NOMO-1 treated with dmso at 0.1 percent for 144 hours (cell line): Measurements from ENCODE around the gene COLEC11.

ENCODE experiments used
- DNase-seq: peaks from one replicate; lab custom pipeline; 2025; ENCODE audit not compliant: unreplicated experiment; lab: John Stamatoyannopoulos, UW

Gene COLEC11

GRCh38 chr2:3637311-3637675 lies 42.4 kb downstream of the COLEC11 start:
- DNase-seq, result no peak

- DNase-seq, result no peak
Observed at GRCh38 chr2:3637692-3638455, 43.0 kb downstream of the COLEC11 start.

GRCh38 chr2:3638456-3638810 lies 43.5 kb downstream of the COLEC11 start:
- no peak for DNase-seq

- DNase-seq, result no peak
Observed at GRCh38 chr2:3639015-3639630, 44.2 kb downstream of the COLEC11 start.

GRCh38 chr2:3639653-3640052 lies 44.7 kb downstream of the COLEC11 start:
- no peak for DNase-seq

DNA sequence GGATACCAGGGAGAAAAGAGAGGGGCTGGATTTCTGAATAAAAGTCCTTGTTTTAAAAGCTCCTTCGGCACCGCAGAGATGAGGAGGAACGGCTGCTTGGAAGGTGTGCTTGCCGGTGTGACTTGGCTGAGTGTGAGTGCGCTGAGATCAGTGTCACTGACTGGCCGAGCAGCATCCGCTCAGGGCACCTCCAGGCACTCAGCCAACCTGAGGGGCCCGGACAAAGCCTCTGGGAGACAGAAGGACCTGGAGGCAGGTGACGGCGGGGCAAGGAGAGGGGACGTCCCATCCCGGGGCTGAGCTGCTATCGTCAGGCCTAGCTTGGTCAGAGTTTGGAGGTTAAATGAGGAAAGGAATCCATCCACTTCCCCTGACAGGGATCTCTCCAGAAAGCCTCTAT lies 46.3 kb downstream of the COLEC11 start:
- no peak for DNase-seq

GRCh38 chr2:3641841-3642421 lies 47.0 kb downstream of the COLEC11 start:
- DNase-seq, result no peak

GRCh38 chr2:3642521-3643215 lies 47.8 kb downstream of the COLEC11 start:
- no peak for DNase-seq

DNA sequence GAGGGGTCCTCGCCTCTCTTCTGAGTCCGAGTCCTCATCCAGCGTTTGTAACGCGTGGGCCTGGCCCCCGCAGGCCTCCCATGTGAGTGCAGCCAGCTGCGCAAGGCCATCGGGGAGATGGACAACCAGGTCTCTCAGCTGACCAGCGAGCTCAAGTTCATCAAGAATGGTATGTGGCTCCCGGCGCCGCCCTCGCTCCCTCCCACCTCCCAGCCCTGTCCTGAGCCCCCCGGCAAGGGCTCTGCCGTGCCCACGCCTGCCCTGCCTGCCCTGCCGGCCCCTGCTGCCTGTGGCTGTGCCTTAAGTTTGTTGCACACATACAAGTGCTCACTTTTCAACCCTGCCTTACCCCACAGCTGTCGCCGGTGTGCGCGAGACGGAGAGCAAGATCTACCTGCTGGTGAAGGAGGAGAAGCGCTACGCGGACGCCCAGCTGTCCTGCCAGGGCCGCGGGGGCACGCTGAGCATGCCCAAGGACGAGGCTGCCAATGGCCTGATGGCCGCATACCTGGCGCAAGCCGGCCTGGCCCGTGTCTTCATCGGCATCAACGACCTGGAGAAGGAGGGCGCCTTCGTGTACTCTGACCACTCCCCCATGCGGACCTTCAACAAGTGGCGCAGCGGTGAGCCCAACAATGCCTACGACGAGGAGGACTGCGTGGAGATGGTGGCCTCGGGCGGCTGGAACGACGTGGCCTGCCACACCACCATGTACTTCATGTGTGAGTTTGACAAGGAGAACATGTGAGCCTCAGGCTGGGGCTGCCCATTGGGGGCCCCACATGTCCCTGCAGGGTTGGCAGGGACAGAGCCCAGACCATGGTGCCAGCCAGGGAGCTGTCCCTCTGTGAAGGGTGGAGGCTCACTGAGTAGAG lies 48.7 kb downstream of the COLEC11 start:
- no peak for DNase-seq

GRCh38 chr2:3644246-3644525 lies 49.3 kb downstream of the COLEC11 start:
- DNase-seq, result no peak

- no peak for DNase-seq
Observed at GRCh38 chr2:3644891-3645605, 50.1 kb downstream of the COLEC11 start.

- no peak for DNase-seq
Observed at GRCh38 chr2:3645745-3646389, 51.0 kb downstream of the COLEC11 start.

DNA sequence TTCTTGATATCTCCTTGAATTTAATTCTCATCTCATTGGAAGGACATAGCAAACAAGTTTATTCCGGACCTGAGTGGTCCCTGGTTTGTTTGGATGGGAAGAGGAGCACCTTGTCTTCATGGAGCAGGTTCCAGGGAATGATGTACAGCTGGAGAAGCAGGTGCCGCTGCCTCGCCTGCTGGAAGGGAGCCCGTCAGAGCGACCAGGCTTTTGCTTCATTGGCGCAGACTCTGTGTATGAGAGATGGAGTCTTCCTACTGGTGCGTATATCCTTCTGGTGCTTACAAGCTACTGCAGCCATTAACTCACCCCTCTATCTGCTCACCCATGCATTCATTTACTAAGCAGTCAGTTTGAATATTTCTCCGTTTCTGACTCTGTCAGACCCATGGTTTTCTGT lies 51.5 kb downstream of the COLEC11 start:
- no peak for DNase-seq

DNA sequence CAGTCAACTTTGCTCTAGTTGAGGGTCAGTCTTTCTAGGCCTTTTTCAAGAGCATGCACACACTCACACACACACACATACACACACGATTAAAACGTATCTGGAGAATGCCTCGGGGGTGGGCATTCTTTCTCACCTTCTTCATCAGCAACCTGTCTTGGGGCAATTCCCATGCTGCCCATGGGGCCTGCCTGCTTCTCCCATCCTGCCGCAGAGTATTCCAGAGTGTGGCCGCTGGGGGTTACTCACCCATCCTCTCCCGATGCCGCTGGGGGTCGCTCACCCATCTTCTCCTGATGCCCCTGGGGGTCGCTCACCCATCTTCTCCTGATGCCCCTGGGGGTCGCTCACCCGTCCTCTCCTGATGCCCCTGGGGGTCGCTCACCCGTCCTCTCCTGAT lies 52.3 kb downstream of the COLEC11 start:
- DNase-seq, result no peak

DNA sequence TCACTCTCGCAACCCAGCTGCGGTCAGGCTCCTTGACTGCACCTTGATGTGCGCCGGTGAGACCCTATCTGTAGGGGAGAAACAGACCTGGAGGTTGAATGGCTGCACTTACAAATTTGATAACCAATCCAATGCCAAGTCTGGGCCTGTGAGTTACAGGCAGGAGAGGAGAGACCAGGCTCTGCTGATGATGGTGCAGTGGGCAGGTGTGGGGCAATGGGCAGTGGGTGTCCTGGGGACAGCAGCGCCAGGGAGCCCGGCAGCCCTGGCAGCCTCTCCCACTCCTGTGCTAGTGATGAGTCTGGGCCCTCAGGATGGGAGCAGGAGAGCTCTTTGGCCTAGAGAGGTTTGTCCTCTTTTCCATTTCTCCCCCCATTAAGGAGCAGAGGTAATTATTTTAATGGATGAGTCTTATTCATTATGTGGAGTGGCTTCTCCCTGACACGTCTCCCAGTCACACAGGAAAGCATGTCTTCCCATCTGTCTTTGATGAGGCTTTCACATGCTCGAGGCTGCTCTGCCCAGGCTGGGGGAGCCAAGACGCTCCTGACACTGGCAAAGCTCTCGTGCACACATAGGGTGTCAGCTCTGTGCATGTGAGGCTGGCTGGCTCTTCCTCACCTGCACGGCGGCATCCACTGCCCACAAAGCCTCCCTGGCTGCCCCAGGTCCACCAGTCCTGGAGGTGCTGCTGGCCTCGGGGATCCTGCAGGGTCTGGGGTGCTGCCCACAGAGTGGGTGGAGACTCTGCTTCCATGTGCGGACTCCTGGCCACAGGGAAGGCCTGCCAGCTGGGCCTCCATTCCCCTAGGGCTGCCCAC lies 53.1 kb downstream of the COLEC11 start:
- DNase-seq, result no peak

DNA sequence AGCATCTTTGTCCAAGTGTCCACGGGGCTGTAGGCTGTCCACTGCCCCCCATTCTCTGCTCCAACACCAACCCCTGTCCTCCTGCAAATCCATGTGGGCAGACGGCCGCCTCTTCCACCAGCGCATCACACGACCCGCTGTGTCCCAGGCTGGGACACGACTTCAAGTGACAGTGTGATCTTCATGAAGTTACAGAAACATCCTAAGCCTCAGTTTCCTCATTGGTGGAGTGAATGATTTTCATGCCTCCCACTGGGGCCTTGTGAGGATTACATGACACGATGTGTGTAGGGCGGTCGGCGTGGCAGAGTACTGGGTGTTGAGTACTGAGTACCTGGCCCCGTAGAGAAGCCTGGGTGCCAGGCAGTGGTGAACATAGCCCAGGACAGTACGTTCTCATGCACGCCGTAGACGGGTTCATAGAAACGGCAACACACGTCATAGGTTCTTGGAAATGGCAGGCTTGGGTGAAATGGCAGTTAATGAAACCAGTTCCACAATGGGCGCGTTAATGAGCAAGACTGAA lies 53.8 kb downstream of the COLEC11 start:
- no peak for DNase-seq

GRCh38 chr2:3649581-3649980 lies 54.7 kb downstream of the COLEC11 start:
- no peak for DNase-seq

GRCh38 chr2:3650140-3650920 lies 55.4 kb downstream of the COLEC11 start:
- DNase-seq, result no peak
